ENCODE data around the gene ENOX2.

Gene ENOX2

DNA sequence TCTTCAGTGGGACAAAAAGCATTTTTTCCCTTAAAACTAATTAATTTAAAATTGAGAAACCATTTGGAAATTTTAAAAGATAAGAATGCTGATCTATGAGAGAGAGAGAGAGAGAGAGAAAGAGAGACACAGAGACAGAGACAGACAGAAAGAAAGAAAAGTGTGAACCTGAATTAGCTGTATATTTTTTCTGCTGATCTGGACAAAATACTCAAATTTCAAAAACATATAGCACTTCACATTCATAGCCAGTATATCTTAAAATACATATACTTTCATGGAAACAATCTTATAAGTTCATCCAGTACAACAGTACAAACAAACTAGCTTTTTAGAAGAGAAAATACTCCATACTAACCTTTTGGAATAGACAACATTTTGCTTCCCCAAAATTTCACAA is 18.4 kb downstream of the ENOX2 start:
- no peak for DNase-seq (ENCODE audit: low read depth)

DNA sequence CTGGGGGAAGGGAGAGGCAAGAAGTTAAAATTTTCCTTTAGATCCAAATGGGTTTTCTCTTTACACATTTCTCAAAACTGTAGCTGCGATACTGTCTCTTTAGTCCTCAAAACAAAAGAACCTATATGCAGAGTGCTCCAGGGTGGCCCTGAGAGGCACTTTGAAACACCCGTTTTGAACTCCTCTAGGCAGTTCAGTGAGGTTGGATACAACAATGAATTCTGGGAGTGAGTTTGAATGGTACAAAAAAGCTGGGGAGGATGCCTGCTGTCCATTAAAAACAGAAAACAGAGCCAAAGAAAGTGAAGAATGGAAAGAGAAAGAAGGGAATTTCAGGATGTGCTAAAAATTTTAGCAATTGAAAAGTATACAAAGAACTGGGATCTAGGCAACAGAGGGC is 23.1 kb downstream of the ENOX2 start:
- no peak for DNase-seq (ENCODE audit: low read depth)

DNA sequence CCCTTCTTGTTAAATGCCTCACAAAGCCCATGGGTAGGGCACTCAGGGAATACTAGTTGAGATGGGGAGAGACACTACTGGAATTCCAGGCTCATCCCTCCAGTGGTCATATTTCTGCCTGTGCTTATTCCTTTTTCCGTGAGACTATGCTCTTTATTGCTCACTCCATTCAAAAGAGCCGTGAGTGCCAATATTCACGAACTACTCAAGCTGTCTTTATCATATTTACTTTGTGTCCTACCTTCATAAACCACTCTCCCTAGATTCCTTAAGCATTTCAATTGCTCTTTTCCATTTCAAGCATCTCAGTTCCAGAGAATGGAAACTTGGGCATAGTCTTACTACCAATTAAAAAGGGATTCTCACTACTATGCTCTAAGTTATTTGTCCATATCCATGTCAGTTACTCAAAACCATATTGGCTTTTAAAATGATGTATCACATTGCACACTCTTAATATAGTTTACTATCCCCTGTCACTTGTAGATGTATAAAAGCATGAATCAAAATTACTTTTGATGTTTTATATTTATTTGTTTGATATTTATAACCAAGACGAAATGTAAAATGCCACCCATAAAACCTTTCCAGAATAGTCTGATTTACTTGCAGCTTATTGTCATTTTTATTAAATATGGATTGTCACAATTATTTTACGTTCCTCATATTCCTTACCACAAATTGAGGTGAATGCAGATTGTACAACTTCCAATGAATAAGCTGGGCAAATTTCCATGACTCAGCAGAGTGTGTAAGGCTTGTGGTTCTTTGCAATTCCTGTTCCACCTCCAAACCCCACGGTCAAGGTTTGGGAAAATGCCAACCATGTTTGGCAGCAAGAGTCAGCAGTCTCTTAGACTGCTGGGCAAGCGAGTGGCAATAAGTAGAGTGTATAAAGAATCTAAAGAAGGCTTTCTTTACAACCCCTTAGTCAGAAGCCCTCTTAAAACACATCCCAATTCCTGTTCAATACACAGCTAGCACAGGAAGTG is 24.4 kb downstream of the ENOX2 start:
- no peak for DNase-seq (ENCODE audit: low read depth)

DNA sequence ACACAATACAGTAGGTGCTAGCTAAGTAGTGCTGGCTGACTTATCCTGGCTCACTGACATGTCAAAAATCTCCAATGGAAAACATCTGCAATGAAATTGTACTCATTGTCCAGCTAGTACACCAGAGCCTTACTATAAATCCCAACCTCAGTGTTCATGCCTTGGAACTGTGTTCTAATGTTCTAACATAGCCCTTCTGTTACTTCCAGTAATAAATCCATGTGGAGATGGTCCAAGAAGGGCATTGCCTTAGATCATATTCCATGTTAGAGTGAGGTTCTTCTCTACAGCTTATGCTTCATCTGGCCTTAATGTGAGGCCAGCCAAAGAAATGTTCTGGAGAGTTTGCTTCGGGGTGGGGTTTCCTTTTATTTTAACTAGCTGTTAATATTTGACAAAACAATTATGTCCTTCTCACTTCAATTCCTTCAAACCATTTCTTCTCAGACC is 25.1 kb downstream of the ENOX2 start:
- DNase-seq (ENCODE audit: low read depth): no peak

DNA sequence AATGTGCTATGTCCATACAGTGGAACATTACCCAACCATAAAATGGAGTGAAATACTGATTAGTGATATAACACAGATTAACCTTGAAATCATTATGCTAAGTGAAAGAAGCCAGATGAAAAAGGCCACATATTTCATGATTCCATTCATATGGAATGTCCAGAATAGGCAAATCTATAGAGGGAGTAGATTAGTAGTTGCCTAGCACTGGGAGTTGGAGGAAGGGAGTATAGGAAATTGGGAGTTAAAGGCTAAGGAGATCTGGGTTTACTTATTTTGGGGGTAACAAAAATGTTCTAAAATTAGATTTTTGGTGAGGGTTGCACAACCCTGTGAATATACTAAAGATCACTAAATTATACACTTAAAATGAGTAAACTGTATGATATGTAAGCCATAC is 26.8 kb downstream of the ENOX2 start:
- no peak for DNase-seq (ENCODE audit: low read depth)

DNA sequence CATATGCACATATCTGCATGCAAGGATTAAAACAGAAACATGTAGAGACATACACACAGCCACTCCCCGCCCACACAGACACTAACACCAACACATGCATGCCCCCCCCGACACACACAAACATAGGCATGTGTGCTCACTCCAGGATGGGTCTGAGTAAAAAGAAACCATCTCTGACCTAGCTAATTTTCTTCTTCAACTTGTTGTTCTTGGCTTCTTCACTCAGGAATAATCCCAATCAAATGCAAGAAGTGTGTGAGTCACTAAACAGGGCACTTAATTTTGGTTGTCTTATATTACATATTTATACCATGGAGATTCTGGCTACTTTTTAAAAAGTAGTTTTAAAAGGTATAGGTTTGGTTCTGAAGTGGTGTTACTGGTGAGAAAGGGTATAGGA is 28.3 kb downstream of the ENOX2 start:
- DNase-seq (ENCODE audit: low read depth): no peak

DNA sequence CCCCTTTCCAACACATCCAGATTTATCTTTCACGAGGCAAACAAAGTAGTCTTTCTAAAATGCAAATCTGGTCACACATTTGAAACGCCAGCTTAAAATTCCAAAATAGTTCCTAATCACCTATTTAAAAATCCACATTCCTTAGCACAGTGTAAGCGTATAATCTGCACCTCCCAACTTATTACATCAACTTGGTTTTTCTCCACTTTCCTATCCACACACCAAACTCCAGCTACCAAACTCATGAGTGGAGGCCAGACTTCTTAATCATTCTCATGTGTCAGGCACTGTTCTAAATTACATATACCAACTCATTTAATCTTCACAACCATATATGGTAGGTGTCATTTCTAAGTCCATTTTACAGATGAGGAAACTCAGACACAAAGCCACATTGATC is 33.8 kb downstream of the ENOX2 start:
- no peak for DNase-seq (ENCODE audit: low read depth)

DNA sequence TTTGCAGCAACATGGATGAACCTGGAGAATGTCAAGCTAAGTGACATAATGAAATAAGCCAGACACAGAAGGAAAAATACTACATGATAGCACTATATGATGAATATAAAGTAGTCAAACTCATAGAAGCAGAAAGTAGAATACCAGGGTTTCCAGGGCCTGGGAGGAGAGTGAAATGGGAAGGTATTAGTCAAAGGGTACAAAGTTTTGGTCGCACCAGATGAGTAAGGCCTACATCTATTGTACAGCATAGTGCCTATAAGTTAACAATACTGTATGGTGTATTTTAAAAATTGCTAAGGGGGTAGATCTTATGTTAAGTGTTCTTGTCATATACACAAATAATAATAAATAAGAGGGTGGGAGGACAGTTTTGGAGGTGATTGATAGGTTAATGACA is 41.5 kb downstream of the ENOX2 start:
- no peak for DNase-seq (ENCODE audit: low read depth)

DNA sequence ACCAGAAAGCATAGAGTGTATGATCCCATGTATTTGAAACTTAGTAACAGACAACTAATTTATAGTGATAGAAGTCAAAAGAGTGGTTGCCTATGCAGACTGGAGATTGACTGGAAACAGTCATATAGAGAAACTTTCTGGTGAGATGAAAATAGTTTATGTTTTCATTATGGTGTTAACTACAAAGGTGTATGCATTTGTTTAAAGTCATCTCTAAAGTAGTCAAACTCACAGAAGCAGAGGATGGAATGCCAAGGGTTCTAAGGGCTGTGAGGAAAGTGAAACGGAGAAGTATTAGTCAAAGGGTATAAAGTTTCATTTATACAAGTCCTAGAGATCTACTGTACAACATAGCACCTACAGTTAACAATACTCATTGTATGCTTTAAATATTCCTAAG is 45.8 kb downstream of the ENOX2 start:
- no peak for DNase-seq (ENCODE audit: low read depth)

DNA sequence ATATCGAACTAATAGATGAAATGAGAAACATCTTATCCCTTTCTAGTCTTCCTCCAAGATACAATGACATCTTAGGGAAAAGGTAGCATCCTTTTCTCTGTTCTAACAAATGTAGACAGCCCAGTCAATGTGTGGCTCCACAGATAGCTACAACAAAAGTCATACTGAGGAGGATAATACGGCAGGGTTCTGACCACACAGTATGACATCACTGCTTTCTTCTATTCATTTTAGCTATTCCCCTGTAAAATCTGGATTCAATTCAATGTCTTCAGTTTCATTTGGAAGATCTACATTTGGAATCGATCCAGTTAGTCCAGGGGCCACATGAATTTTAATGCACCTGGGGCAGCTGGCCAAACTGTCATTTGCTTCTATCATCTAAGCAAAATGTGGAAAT is 51.4 kb downstream of the ENOX2 start:
- no peak for DNase-seq (ENCODE audit: low read depth)

DNA sequence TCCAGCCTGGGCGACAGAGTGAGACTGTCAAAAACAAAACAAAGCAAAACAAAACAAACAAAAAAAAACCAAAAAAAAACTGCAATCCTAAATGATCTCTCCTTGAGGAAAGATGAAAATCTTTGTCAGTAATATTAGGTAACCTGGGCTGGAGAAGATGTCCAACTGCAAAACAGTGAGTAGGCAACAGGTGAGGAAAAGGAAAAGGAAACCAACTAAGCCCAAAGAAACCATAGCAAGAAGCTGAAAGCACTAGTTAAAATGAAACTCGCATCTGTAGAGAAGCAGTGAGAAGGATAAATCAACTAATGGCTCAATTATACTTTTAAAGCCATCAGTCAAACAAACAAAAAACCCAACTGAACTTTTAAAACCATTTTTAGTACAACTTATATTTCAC is 54.2 kb downstream of the ENOX2 start:
- DNase-seq (ENCODE audit: low read depth): no peak

DNA sequence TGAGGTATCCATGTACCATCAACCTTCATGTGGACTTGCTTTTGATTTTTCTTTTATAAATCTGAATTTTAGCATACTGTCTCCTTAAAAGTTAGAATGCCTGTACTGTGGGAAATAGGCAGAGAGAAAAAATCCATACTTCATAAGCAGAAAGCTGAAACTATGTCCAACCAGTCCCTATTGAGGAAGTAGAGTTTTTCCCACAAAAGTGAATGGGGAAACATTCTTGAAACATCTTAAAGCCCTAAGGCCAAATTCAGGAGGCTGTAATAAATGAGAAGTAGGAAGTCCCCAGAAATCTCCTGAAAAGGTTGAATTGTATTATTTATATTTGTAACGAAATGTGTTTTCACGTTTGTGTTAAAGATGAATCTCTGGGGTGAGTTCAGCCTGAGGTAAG is 56.3 kb downstream of the ENOX2 start:
- DNase-seq (ENCODE audit: low read depth): no peak

DNA sequence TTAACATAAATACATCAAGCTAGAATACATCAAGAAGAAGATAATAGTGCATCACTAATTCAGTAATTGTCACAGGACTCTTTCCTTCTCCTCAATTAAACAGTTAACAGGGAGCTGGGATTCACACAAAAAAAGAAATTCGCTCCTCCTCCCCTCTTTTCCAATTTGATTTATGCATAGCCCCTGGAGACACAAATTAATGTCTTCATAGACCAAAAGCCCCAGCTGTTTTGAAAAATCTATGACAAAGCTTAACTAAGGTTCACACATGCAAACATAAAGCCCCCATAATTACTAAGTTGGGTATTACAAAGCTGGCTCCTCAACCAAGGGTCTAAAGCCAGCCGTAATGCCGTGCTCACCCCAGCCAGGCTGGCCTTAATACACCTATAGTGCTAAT is 61.2 kb downstream of the ENOX2 start:
- no peak for DNase-seq (ENCODE audit: low read depth)

DNA sequence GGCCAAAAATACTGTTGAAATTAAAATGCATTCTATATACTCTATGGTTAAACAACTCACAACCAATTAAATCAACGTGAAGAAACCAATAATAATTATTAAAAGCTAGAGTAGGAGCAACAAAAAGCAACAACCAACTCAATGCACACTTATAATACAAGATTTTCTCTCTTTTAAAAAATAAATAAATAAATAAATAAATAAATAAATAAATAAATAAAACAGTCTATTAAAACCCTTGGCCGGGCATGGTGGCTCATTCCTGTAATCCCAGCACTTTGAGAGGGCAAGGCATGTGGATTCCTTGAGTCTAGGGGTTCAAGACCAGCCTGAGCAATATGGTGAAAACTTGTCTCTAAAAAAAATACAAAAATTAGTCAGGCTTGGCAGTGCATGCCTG is 62.7 kb downstream of the ENOX2 start:
- no peak for DNase-seq (ENCODE audit: low read depth)

DNA sequence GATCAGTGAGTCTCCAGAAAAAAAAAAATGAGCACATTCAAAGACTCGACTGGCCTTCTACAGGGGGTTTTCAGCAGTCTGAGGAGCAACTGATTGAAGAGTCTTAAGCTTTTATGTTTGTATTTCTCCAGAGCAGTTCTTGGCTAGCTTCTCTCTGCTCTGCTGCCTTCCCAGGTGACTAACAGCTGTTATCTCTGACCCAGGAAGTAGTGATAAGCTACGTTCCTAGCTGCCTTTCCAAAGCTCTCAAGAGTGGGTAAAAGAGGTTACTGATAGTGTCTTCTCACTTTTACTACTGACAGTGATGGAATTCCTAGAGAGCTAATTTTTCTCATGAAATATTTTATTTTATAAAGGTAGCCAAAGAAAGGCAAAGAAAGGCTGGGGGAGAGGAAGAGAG is 66.6 kb downstream of the ENOX2 start:
- DNase-seq (ENCODE audit: low read depth): no peak

DNA sequence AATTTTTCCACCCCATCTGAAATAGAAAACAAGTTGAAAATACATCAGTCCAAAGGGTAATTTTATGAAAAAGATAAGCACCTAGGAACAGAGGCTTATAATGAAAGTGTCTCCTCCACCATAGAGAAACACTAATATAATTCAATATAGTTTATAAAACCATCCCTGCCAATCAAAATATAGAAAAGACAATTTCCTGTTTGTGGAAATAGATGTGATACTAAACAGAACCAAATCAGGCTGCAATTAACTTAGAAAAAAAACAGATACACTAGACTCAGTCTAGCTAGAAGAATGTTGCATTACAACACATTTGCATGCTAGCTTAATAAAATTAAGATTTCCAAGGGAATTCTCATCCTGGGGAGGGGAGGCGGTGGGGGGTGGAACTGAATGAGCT is 68.2 kb downstream of the ENOX2 start:
- no peak for DNase-seq (ENCODE audit: low read depth)

DNA sequence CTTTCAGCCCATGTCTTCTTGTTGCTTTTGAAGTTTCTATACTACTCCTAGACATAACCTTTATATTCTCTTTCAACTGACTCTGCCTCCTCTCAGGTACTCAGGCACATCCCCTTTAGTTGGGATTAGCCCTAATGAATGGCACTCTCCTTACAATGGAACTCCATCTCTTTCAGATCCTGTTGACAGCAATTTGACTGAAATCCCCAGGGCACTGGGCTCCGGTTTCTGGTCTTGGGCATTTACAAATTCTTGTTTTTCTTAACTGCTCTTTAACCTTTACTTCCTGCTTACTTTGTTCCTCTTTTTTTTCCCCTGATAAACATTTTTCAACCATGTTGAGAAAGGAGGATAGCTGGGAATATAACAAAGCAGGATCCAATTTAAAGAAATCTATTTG is 68.9 kb downstream of the ENOX2 start:
- DNase-seq (ENCODE audit: low read depth): no peak

DNA sequence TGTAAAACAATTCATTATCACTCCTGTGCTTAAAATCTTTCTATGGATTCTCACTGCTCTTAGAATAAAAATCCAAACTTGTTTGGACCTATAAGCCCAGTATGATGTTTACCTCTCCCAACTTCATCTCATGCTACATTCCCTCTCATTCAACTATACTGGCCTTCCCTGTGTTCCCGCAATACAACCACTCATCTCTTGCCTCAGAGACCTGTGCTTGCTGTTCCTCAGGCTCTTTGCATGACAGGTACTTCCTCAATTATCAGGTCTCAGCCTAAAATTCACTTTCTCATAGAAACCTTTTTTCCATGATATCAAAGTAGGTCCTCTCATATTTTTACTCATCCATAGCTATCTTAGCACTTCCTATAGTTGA is 71.7 kb downstream of the ENOX2 start:
- no peak for DNase-seq (ENCODE audit: low read depth)

DNA sequence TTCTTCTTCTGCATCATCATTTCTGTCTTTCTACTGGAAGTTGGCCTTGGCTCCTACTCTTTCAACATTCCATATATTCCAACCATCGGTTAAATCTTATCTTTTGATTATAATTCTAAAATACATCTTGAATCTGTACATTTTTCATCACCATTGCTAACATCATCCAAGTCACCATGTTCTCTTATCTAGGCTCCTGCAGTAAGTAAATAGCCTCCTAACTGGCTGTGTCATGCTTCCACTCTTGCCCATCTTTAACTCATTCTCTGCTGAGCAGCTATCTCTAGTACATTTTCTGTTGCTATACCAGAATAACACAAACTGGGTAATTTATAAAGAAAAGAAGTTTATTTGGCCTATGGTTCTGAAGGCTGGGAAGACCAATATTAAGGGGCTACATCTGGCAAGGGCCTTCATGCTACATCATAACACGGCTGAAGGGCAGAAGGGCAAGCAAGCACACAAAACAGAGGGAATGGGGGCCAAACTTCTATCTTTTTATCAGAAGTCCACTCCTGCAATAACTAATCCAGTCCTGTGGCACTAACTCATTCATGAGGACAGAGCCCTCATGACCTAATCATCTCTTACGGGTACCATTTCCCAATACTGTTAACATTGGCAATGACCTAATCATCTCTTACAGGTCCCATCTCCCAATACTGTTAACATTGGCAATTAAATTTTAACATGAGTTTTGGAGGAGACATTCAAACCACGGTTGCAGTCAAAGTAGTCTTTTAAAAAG is 72.2 kb downstream of the ENOX2 start:
- DNase-seq (ENCODE audit: low read depth): no peak

DNA sequence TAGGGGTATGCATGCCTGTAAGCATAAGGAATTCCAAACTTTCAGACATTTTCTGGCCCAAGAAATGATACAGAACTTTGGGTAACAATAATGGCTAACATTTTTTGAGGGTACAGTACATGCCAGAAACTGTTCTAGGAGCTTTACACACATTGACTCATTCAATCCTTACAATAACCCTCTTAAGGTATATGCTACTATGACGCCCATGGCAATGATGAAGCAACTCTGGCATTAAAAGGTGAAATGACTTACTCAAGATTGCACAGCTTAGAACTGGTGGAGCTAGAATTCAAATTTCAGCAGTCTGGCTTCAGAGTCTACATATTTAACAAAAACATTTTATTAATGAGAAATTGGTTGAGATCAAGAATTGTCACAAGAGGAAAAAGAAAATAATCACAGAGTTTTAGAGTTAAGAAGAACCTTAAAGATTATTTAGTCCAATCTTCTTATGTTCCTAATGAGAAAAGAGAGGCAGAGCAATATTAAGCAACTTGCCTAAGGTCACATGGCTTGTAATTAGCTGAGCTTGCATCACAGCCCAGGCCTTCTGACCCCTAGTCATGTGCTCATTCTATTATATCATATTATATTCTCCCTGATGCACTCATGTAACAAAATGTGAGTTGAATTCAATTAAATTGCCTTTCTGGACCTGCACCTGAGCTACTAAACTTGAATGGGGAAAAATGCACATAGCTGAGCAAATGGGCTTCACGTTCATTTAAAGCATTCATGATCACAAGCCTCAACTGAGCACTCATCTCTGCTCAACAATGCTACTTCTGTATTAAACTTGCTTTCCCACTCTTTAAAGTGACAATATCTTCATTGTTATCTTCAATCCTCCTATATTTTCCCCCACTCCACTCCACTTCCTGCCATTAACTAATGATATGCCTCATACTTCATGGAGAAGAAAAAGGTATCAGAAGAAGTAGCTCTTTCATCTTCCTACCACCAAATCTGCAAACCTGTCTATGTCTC is 73.2 kb downstream of the ENOX2 start:
- no peak for DNase-seq (ENCODE audit: low read depth)

DNA sequence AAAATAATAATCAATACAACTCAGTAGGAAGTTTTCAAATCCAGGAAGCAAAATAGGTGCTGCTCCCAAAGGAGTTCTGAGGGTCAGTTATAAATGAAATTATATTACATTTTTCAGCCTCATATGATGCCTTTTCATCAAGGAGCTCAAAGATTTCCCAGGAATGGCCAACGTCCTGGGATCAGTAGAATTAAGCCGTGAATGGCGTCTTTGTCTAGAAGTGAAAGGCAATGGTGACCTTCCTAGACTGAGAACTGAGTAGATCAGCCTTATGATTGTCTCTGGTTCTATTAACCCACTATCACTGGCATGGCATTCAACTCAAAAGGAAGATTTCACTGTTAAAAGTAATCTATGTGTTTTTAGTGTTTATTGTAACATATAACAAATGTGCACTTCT is 74.4 kb downstream of the ENOX2 start:
- DNase-seq (ENCODE audit: low read depth): no peak

DNA sequence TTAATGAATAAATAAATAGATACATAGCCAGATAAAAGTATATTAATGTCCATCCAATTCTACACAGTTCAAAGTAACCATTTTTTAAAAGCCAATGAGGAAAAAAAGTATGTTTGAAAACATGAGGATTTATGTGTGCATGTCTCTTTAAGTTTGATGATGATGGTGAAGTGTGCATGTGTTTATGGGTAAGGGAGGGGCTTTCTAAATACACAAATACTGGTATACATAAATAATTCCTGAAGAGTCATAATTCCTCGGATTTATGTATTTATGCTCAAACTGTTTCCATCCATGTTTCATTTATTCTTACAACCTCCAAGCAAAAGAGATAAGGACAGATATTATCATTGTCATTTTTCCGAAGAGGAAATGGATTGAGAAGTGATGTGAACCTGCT is 75.4 kb downstream of the ENOX2 start:
- no peak for DNase-seq (ENCODE audit: low read depth)
